ENCODE results near the gene COL2A1.

GRCh38 chr12:48031135-48031960 is 27.1 kb upstream of the COL2A1 start:
- TF ChIP-seq SP1 (IDR thresholded peaks at IDR 0.05): no peak
- TF ChIP-seq CTCF (IDR thresholded peaks at IDR 0.05; ENCODE audit: low read depth, low read length, missing input control): no peak
- no peak for TF ChIP-seq MAX (IDR thresholded peaks at IDR 0.05)
- TF ChIP-seq GABPA (IDR thresholded peaks at IDR 0.05 in 1 of 2, conservative IDR thresholded peaks at IDR 0.05 in 1 of 2): no peak

Measured in liver (tissue), 3 donors.